ENCODE results near the gene VPS33B. TPM values are rescaled to one million over a fixed set of nuclear protein-coding genes. Genes with fewer than 3 reads are reported as not detected.

Gene VPS33B
- total and polyA plus RNA-seq, 2 of the 13 experiments (the other 11 are each of a cell fraction or from before 2014, with no cell fraction given): 15.8 to 16.5 TPM

- H3K36me3 ChIP-seq (replicated peaks in 1 of 2; ENCODE audit: control insufficient read depth in 1 of 2, insufficient read depth in 2 of 2, low read length in 2 of 2): no peaks in the 10 kb centered on the region
- H2AFZ ChIP-seq (ENCODE audit: low read length): no peak overlapping the region
- peaks cover 0 to 13% of the 10 kb centered on the region in 2 experiments; a peak in 2 of 5 replicates for H3K27me3 ChIP-seq (ENCODE audit: control insufficient read depth in 1 of 2, insufficient read depth in 2 of 2, low read length in 2 of 2)
- ChIA-PET CTCF (ENCODE audit: low intra/inter-chr PET ratio, low total read pairs) (interaction anchor here (2.2 to 3.3 kb wide), 2 partner anchors 169 to 216 kb away, joined by 22 to 27 read pairs; no protein-coding TSS in a partner anchor), POLR2A (no interaction called here)
- H4K20me1 ChIP-seq (ENCODE audit: insufficient read depth, low read length): no peaks in the 10 kb centered on the region
- FAIRE-seq (peak; percentile 42), DNase-seq (ENCODE audit: low spot score) (peak; percentile 38), ATAC-seq (peak; percentile 75)
- intact Hi-C loops (cut with micrococcal nuclease; ENCODE audit: unreplicated experiment): loop anchor here (1.0 kb wide), 2 partner anchors 169 to 216 kb away; no protein-coding TSS in a partner anchor
- no peaks in the 10 kb centered on the region for H3K9me3 ChIP-seq (ENCODE audit: low read length)
- no peak overlapping the region for H3K4me3 ChIP-seq (replicated peaks in 1 of 3; ENCODE audit: insufficient read depth in 1 of 3, low read depth in 2 of 3, low read length in 3 of 3)
- no peaks in the 10 kb centered on the region for H3K4me1 ChIP-seq (ENCODE audit: insufficient read depth, low read length)
- H3K27ac ChIP-seq (ENCODE audit: extremely low read length, insufficient read depth, low read length): no peak overlapping the region
- no peak overlapping the region for H3K4me2 ChIP-seq (ENCODE audit: low read depth, low read length)
- H3K79me2 ChIP-seq (ENCODE audit: insufficient read depth, low read length): no peaks in the 10 kb centered on the region
- BruUV-seq (replicated peaks): no TSS peak
- TF ChIP-seq ELF1 (CRISPR knock-in tag; IDR thresholded peaks at IDR 0.05) (peak; percentile 40), RAD21 (CRISPR knock-in tag; IDR thresholded peaks at IDR 0.05) (peak; percentile 67), STAG1 (CRISPR knock-in tag; IDR thresholded peaks at IDR 0.05) (peak; percentile 87), ZNF136 (CRISPR knock-in tag; IDR thresholded peaks at IDR 0.05; ENCODE audit: low read depth) (no peak), MYPOP (CRISPR knock-in tag; IDR thresholded peaks at IDR 0.05) (no peak), SP140L (CRISPR knock-in tag; IDR thresholded peaks at IDR 0.05; ENCODE audit: borderline replicate concordance) (no peak), CTCF (CRISPR knock-in tag; IDR thresholded peaks at IDR 0.05) (peak; percentile 86), ZNF564 (CRISPR knock-in tag; IDR thresholded peaks at IDR 0.05) (no peak), SMC3 (IDR thresholded peaks at IDR 0.05; ENCODE audit: low read length) (peak; percentile 82), SP4 (CRISPR knock-in tag; IDR thresholded peaks at IDR 0.05) (no peak), WIZ (CRISPR knock-in tag; IDR thresholded peaks at IDR 0.05) (no peak)
- TF ChIP-seq, protein P1, sequence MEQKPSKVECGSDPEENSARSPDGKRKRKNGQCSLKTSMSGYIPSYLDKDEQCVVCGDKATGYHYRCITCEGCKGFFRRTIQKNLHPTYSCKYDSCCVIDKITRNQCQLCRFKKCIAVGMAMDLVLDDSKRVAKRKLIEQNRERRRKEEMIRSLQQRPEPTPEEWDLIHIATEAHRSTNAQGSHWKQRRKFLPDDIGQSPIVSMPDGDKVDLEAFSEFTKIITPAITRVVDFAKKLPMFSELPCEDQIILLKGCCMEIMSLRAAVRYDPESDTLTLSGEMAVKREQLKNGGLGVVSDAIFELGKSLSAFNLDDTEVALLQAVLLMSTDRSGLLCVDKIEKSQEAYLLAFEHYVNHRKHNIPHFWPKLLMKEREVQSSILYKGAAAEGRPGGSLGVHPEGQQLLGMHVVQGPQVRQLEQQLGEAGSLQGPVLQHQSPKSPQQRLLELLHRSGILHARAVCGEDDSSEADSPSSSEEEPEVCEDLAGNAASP (CRISPR knock-in tag; IDR thresholded peaks at IDR 0.05; ENCODE audit: borderline replicate concordance): 0 out of 2 replicates have a peak, but pooled peaks have one; percentile 16
- TF ChIP-seq, protein P2, sequence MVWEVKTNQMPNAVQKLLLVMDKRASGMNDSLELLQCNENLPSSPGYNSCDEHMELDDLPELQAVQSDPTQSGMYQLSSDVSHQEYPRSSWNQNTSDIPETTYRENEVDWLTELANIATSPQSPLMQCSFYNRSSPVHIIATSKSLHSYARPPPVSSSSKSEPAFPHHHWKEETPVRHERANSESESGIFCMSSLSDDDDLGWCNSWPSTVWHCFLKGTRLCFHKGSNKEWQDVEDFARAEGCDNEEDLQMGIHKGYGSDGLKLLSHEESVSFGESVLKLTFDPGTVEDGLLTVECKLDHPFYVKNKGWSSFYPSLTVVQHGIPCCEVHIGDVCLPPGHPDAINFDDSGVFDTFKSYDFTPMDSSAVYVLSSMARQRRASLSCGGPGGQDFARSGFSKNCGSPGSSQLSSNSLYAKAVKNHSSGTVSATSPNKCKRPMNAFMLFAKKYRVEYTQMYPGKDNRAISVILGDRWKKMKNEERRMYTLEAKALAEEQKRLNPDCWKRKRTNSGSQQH (CRISPR knock-in tag; IDR thresholded peaks at IDR 0.05; ENCODE audit: low read depth): no peak
- TF ChIP-seq, protein P3, sequence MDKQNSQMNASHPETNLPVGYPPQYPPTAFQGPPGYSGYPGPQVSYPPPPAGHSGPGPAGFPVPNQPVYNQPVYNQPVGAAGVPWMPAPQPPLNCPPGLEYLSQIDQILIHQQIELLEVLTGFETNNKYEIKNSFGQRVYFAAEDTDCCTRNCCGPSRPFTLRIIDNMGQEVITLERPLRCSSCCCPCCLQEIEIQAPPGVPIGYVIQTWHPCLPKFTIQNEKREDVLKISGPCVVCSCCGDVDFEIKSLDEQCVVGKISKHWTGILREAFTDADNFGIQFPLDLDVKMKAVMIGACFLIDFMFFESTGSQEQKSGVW (CRISPR knock-in tag; IDR thresholded peaks at IDR 0.05; ENCODE audit: borderline replicate concordance): no peak
- no peak overlapping the region for H3K9ac ChIP-seq (ENCODE audit: insufficient read depth, low read depth, low read length)
- WGBS (ENCODE audit: low lambda C conversion rate): 46% methylated on average over 8 of the region's 11 CpGs
- in situ Hi-C loops (cut with HindIII; ENCODE audit: extremely low pct_ligation_motif_present, low pct_unique_long_range_greater_than_20kb): loop anchor here (5.0 kb wide), 2 partner anchors 167 to 217 kb away; no protein-coding TSS in a partner anchor
These were observed 33.3 kb upstream of the VPS33B start for GRCh38 chr15:91055548-91056331.
